Activated naive CD4-positive, alpha-beta T cell treated with anti-CD3 and anti-CD28 coated beads, Interleukin-2, amount 50 U/mL, for 24 hours (primary cell): ENCODE data around the gene ZNF583.

Experiments used
- H3K27ac Mint-ChIP-seq: one replicate; pipeline ENCODE4 v1.8.0; 2021; ENCODE audit warnings: mild to moderate bottlenecking, mixed read lengths
- H3K27me3 Mint-ChIP-seq: one replicate; pipeline ENCODE4 v1.8.0; 2021; ENCODE audit warnings: mixed read lengths
- H3K36me3 Mint-ChIP-seq: one replicate; pipeline ENCODE4 v1.8.0; 2021; ENCODE audit warnings: mixed read lengths
- H3K4me1 Mint-ChIP-seq: one replicate; pipeline ENCODE4 v1.8.0; 2021; ENCODE audit warnings: mixed read lengths
- H3K4me3 Mint-ChIP-seq: one replicate; pipeline ENCODE4 v1.8.0; 2021; ENCODE audit warnings: mild to moderate bottlenecking, mixed read lengths
- H3K9me3 Mint-ChIP-seq: one replicate; pipeline ENCODE4 v1.8.0; 2021; ENCODE audit warnings: mixed read lengths

The ZNF583 gene

DNA sequence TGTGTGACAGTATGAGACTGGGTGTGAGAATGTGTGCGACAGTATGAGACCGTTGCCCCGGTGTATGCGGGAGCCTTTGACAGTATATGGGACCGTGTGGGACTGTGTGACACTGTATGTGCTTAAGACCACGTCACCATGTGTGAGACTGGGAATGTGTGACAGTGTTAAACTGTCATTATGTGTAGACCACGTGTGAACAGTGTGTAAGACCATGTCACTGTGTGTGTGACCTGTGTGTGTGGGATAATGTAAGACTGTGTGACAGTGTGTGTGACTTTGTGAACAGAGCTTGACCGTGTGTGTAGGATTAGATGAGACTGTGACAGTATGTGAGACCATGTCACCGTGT is 549 bp downstream of the ZNF583 start:
- Mint-ChIP-seq H3K4me3 (peak overlapping the region; percentile 88), H3K9me3 (peaks cover 40% of the 10 kb centered on the region), H3K27ac (peak overlapping the region; percentile 100), H3K4me1 (peaks cover 32% of the 10 kb centered on the region), H3K36me3 (peaks cover 49% of the 10 kb centered on the region), H3K27me3 (no peaks in the 10 kb centered on the region)

DNA sequence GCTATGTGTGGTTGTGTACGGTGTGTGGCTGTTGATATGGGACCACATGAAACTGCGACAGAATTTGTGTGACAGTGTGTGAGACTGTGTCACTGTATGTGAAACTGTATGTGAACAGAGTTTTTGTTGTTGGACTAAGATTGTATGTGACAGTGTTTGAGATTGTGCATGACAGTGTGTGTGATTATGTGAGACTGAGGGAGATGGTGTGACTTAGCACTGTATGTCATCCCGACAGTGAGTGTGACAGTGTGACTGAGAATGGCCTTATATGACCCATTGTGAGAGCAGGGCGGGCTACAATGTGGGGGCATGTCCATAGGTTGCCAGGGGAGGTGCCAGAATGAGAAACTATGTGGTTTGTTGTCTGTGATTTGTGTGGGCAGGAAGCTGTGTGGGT is 930 bp downstream of the ZNF583 start:
- peak overlapping the region; percentile 100 for H3K27ac Mint-ChIP-seq
- H3K4me1 Mint-ChIP-seq: peaks cover 32% of the 10 kb centered on the region
- H3K9me3 Mint-ChIP-seq: peaks cover 43% of the 10 kb centered on the region
- H3K27me3 Mint-ChIP-seq: no peaks in the 10 kb centered on the region
- peak overlapping the region; percentile 88 for H3K4me3 Mint-ChIP-seq
- peaks cover 52% of the 10 kb centered on the region for H3K36me3 Mint-ChIP-seq

DNA sequence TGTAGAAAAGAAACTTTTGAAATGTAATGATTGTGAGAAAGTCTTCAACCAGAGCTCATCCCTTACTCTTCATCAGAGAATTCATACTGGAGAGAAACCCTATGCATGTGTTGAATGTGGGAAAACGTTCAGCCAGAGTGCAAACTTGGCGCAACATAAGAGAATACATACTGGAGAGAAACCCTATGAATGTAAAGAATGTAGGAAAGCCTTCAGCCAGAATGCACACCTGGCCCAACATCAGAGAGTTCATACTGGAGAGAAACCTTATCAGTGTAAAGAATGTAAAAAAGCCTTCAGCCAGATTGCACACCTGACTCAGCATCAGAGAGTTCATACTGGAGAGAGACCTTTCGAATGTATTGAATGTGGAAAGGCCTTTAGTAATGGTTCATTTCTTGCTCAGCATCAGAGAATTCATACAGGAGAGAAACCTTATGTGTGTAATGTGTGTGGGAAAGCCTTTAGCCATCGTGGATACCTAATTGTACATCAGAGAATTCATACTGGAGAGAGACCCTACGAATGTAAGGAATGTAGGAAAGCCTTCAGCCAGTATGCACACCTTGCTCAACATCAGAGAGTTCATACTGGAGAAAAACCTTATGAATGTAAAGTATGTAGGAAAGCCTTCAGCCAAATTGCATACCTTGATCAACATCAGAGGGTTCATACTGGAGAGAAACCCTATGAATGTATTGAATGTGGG is 19.3 kb downstream of the ZNF583 start:
- Mint-ChIP-seq H3K4me3 (no peak overlapping the region), H3K9me3 (peaks cover 30% of the 10 kb centered on the region), H3K36me3 (peaks cover 68% of the 10 kb centered on the region), H3K27me3 (no peaks in the 10 kb centered on the region), H3K4me1 (no peaks in the 10 kb centered on the region), H3K27ac (no peak overlapping the region)

GRCh38 chr19:56423985-56424353 is 19.8 kb downstream of the ZNF583 start:
- H3K27ac Mint-ChIP-seq: no peak overlapping the region
- H3K27me3 Mint-ChIP-seq: no peaks in the 10 kb centered on the region
- H3K9me3 Mint-ChIP-seq: peaks cover 25% of the 10 kb centered on the region
- H3K4me3 Mint-ChIP-seq: no peak overlapping the region
- peaks cover 63% of the 10 kb centered on the region for H3K36me3 Mint-ChIP-seq
- H3K4me1 Mint-ChIP-seq: no peaks in the 10 kb centered on the region

DNA sequence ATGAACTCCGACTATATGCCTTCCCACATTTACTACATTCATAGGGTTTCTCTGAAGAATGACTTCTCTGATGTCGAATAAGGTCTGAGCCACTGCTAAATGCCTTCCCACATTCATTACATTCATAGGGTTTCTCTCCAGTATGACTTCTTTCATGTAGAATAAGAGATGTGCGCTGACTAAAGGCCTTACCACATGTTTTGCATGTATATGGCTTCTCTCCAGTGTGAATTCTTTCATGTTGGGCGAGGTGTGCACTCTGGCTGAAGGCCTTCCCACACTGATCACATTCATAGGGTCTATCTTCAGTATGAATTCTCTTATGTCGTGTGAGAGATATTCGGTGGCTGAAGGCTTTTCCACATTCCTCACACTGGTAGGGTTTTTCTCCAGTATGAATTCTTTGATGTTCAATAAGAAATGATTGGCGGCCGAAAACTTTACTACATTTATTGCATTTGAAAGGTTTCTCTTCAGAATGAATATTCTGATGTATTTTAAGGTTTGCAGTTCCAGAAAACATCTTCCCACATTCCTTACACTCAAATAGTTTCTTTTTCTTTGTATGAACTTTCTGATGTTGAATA is 37.2 kb downstream of the ZNF583 start:
- no peaks in the 10 kb centered on the region for H3K4me1 Mint-ChIP-seq
- H3K27ac Mint-ChIP-seq: no peak overlapping the region
- no peak overlapping the region for H3K4me3 Mint-ChIP-seq
- peaks cover 39% of the 10 kb centered on the region for H3K9me3 Mint-ChIP-seq
- peaks cover 23% of the 10 kb centered on the region for H3K36me3 Mint-ChIP-seq
- no peaks in the 10 kb centered on the region for H3K27me3 Mint-ChIP-seq

GRCh38 chr19:56474308-56474707 is 70.2 kb downstream of the ZNF583 start:
- peaks cover 11% of the 10 kb centered on the region for H3K4me1 Mint-ChIP-seq
- peaks cover 22% of the 10 kb centered on the region for H3K27me3 Mint-ChIP-seq
- peaks cover 46% of the 10 kb centered on the region for H3K9me3 Mint-ChIP-seq
- H3K36me3 Mint-ChIP-seq: peaks cover 27% of the 10 kb centered on the region
- no peak overlapping the region for H3K4me3 Mint-ChIP-seq
- no peak overlapping the region for H3K27ac Mint-ChIP-seq

GRCh38 chr19:56476093-56476492 is 72.0 kb downstream of the ZNF583 start:
- no peak overlapping the region for H3K27ac Mint-ChIP-seq
- peaks cover 28% of the 10 kb centered on the region for H3K36me3 Mint-ChIP-seq
- peaks cover 11% of the 10 kb centered on the region for H3K4me1 Mint-ChIP-seq
- no peak overlapping the region for H3K4me3 Mint-ChIP-seq
- peaks cover 43% of the 10 kb centered on the region for H3K9me3 Mint-ChIP-seq
- H3K27me3 Mint-ChIP-seq: peaks cover 27% of the 10 kb centered on the region
